PC-3 (cell line): ENCODE results near the gene LRBA.

Experiments used
- CTCF ChIP-seq: fragments of 300-600 bp; sonication (generic); conservative IDR thresholded peaks from 2 replicates; pipeline ENCODE4 v1.5.1; 2017; ENCODE audit warnings: antibody characterized with exemption, low read depth, mild to moderate bottlenecking, low read length
- EZH2 ChIP-seq: fragments of 300-600 bp; sonication (generic); IDR thresholded peaks from one replicate; pipeline ENCODE4 v1.6.1; 2017; ENCODE audit warnings: antibody characterized with exemption, mild to moderate bottlenecking, low read length; ENCODE audit not compliant: unreplicated experiment
- EZH2phosphoT487 ChIP-seq: fragments of 300-600 bp; sonication (generic); IDR thresholded peaks from 2 replicates; pipeline ENCODE4 v1.6.1; 2018; ENCODE audit warnings: mild to moderate bottlenecking, antibody characterized with exemption, low read length, borderline replicate concordance

GRCh38 chr4:150218447-150218846, 796.6 kb downstream of the LRBA start:
- TF ChIP-seq EZH2: no peak
- TF ChIP-seq CTCF: no peak
- no peak for TF ChIP-seq EZH2phosphoT487
